ENCODE data around the gene SLC24A3.

The SLC24A3 gene

GRCh38 chr20:19292254-19292653 is 79.8 kb downstream of the SLC24A3 start:
- no peaks in the 10 kb centered on the region for H3K4me1 ChIP-seq (ENCODE audit: insufficient read depth, low read length, poor library complexity, severe bottlenecking)
- H3K9me3 ChIP-seq (ENCODE audit: insufficient read depth, low read depth, low read length): no peaks in the 10 kb centered on the region
- no peak overlapping the region for H3K4me3 ChIP-seq (ENCODE audit: low read length, poor library complexity, severe bottlenecking)

GRCh38 chr20:19295076-19295475 is 82.6 kb downstream of the SLC24A3 start:
- no peaks in the 10 kb centered on the region for H4K20me1 ChIP-seq (ENCODE audit: insufficient read depth, low read length, poor library complexity, severe bottlenecking)
- H3K36me3 ChIP-seq (ENCODE audit: insufficient read depth, low read length): no peaks in the 10 kb centered on the region
- H3K27me3 ChIP-seq (ENCODE audit: insufficient read depth, low read length, poor library complexity, severe bottlenecking): no peaks in the 10 kb centered on the region
- no peak overlapping the region for H3K9ac ChIP-seq (ENCODE audit: low read depth, low read length, poor library complexity, severe bottlenecking)
- no peaks in the 10 kb centered on the region for H3K9me3 ChIP-seq (ENCODE audit: insufficient read depth, low read depth, low read length)
- TF ChIP-seq EZH2phosphoT487 (IDR thresholded peaks at IDR 0.05; ENCODE audit: borderline replicate concordance): no peak
- TF ChIP-seq CTCF (conservative IDR thresholded peaks at IDR 0.05; ENCODE audit: low read length): no peak
- no peaks in the 10 kb centered on the region for H3K4me1 ChIP-seq (ENCODE audit: insufficient read depth, low read length, poor library complexity, severe bottlenecking)
- no peaks in the 10 kb centered on the region for H3K9me2 ChIP-seq (replicated peaks; ENCODE audit: low read depth, low read length)
- H3K4me2 ChIP-seq (ENCODE audit: low read depth, low read length, poor library complexity, severe bottlenecking): no peak overlapping the region
- no peak overlapping the region for H2AFZ ChIP-seq (ENCODE audit: low read length)
- H3F3A ChIP-seq (ENCODE audit: low read depth): no peaks in the 10 kb centered on the region
- H3K79me2 ChIP-seq (ENCODE audit: insufficient read depth, low read length): no peaks in the 10 kb centered on the region
- no peak overlapping the region for H3K4me3 ChIP-seq (ENCODE audit: low read length, poor library complexity, severe bottlenecking)

More at GRCh38 chr20:19292254-19292653, 79.8 kb downstream of the SLC24A3 start:
- Histone ChIP-seq H2AFZ (ENCODE audit: low read length) (no peak overlapping the region), H4K20me1 (ENCODE audit: insufficient read depth, low read length, poor library complexity, severe bottlenecking) (no peaks in the 10 kb centered on the region), H3K9me2 (replicated peaks; ENCODE audit: low read depth, low read length) (no peaks in the 10 kb centered on the region), H3K36me3 (ENCODE audit: insufficient read depth, low read length) (no peaks in the 10 kb centered on the region), H3K79me2 (ENCODE audit: insufficient read depth, low read length) (no peaks in the 10 kb centered on the region), H3K9ac (ENCODE audit: low read depth, low read length, poor library complexity, severe bottlenecking) (no peak overlapping the region), H3K4me2 (ENCODE audit: low read depth, low read length, poor library complexity, severe bottlenecking) (no peak overlapping the region), H3K27me3 (ENCODE audit: insufficient read depth, low read length, poor library complexity, severe bottlenecking) (no peaks in the 10 kb centered on the region), H3F3A (ENCODE audit: low read depth) (no peaks in the 10 kb centered on the region)
- TF ChIP-seq CTCF (conservative IDR thresholded peaks at IDR 0.05; ENCODE audit: low read length) (no peak), EZH2phosphoT487 (IDR thresholded peaks at IDR 0.05; ENCODE audit: borderline replicate concordance) (no peak)

GRCh38 chr20:19298652-19299051 is 86.2 kb downstream of the SLC24A3 start:
- Histone ChIP-seq H3K36me3 (ENCODE audit: insufficient read depth, low read length) (no peaks in the 10 kb centered on the region), H3F3A (ENCODE audit: low read depth) (no peaks in the 10 kb centered on the region), H3K9ac (ENCODE audit: low read depth, low read length, poor library complexity, severe bottlenecking) (no peak overlapping the region), H3K4me3 (ENCODE audit: low read length, poor library complexity, severe bottlenecking) (no peak overlapping the region), H3K9me3 (ENCODE audit: insufficient read depth, low read depth, low read length) (no peaks in the 10 kb centered on the region), H3K9me2 (replicated peaks; ENCODE audit: low read depth, low read length) (no peaks in the 10 kb centered on the region), H4K20me1 (ENCODE audit: insufficient read depth, low read length, poor library complexity, severe bottlenecking) (no peaks in the 10 kb centered on the region), H2AFZ (ENCODE audit: low read length) (no peak overlapping the region), H3K4me1 (ENCODE audit: insufficient read depth, low read length, poor library complexity, severe bottlenecking) (no peaks in the 10 kb centered on the region), H3K4me2 (ENCODE audit: low read depth, low read length, poor library complexity, severe bottlenecking) (no peak overlapping the region), H3K79me2 (ENCODE audit: insufficient read depth, low read length) (no peaks in the 10 kb centered on the region), H3K27me3 (ENCODE audit: insufficient read depth, low read length, poor library complexity, severe bottlenecking) (no peaks in the 10 kb centered on the region)
- TF ChIP-seq EZH2phosphoT487 (IDR thresholded peaks at IDR 0.05; ENCODE audit: borderline replicate concordance): no peak

GRCh38 chr20:19300395-19300794 is 88.0 kb downstream of the SLC24A3 start:
- TF ChIP-seq CTCF (conservative IDR thresholded peaks at IDR 0.05; ENCODE audit: low read length) (no peak), EZH2phosphoT487 (IDR thresholded peaks at IDR 0.05; ENCODE audit: borderline replicate concordance) (no peak)
- no peak overlapping the region for H3K4me3 ChIP-seq (ENCODE audit: low read length, poor library complexity, severe bottlenecking)
- H3K27me3 ChIP-seq (ENCODE audit: insufficient read depth, low read length, poor library complexity, severe bottlenecking): no peaks in the 10 kb centered on the region
- no peak overlapping the region for H3K9ac ChIP-seq (ENCODE audit: low read depth, low read length, poor library complexity, severe bottlenecking)
- H3K4me1 ChIP-seq (ENCODE audit: insufficient read depth, low read length, poor library complexity, severe bottlenecking): peaks cover 13% of the 10 kb centered on the region
- no peaks in the 10 kb centered on the region for H3K79me2 ChIP-seq (ENCODE audit: insufficient read depth, low read length)
- H2AFZ ChIP-seq (ENCODE audit: low read length): no peak overlapping the region
- no peaks in the 10 kb centered on the region for H3K9me3 ChIP-seq (ENCODE audit: insufficient read depth, low read depth, low read length)
- no peaks in the 10 kb centered on the region for H3K9me2 ChIP-seq (replicated peaks; ENCODE audit: low read depth, low read length)
- no peaks in the 10 kb centered on the region for H4K20me1 ChIP-seq (ENCODE audit: insufficient read depth, low read length, poor library complexity, severe bottlenecking)
- no peaks in the 10 kb centered on the region for H3K36me3 ChIP-seq (ENCODE audit: insufficient read depth, low read length)
- no peak overlapping the region for H3K4me2 ChIP-seq (ENCODE audit: low read depth, low read length, poor library complexity, severe bottlenecking)
- no peaks in the 10 kb centered on the region for H3F3A ChIP-seq (ENCODE audit: low read depth)
